CD14-positive monocyte (primary cell): ENCODE results near the gene MKLN1. TPM values are rescaled to one million over a fixed set of nuclear protein-coding genes. Genes with fewer than 3 reads are reported as not detected.

Source experiments
- DNase-seq, 3 donors: peaks; one replicate each; pipeline ENCODE4 v3.0.0-alpha.2; 2011 to 2022
- H2AFZ ChIP-seq: 2 replicates; pipeline ENCODE4 v1.6.0; 2012; ENCODE audit warnings: mild to moderate bottlenecking, low read depth, low read length, inconsistent platforms; ENCODE audit not compliant: insufficient read depth, poor library complexity, severe bottlenecking
- H3K27ac ChIP-seq, 2 donors: 1 replicate in 1 of 2; 2 replicates in 1 of 2; pipeline ENCODE4 v1.5.1; 2012 to 2013; ENCODE audit warnings: low read length in 2 of 2, control low read depth in 1 of 2, inconsistent platforms in 1 of 2, low read depth in 1 of 2, mild to moderate bottlenecking in 1 of 2
- H3K27me3 ChIP-seq, 2 donors: one replicate each; pipeline versions ENCODE4 v1.6.0 to v1.6.1; 2011 to 2013; ENCODE audit warnings: low read length in 2 of 2; ENCODE audit not compliant: control insufficient read depth in 2 of 2, insufficient read depth in 2 of 2
- H3K36me3 ChIP-seq, 2 donors: replicated peaks in 1 of 2; 1 replicate in 1 of 2; 2 replicates in 1 of 2; pipeline versions ENCODE4 v1.5.1 to v1.6.1; 2012 to 2013; ENCODE audit warnings: low read length in 2 of 2, control low read depth in 1 of 2, inconsistent platforms in 1 of 2, mild to moderate bottlenecking in 1 of 2; ENCODE audit not compliant: insufficient read depth in 2 of 2, control insufficient read depth in 1 of 2
- H3K4me1 ChIP-seq, 2 donors: 1 replicate in 1 of 2; 2 replicates in 1 of 2; pipeline versions ENCODE4 v1.5.1 to v1.6.1; 2012 to 2013; ENCODE audit warnings: low read length in 2 of 2, control low read depth in 1 of 2, inconsistent platforms in 1 of 2, mild to moderate bottlenecking in 1 of 2, moderate library complexity in 1 of 2; ENCODE audit not compliant: insufficient read depth in 2 of 2, control insufficient read depth in 1 of 2
- H3K4me2 ChIP-seq: replicated peaks from 2 replicates; pipeline ENCODE3; 2012; ENCODE audit warnings: low read length, moderate library complexity, mild to moderate bottlenecking; ENCODE audit not compliant: poor library complexity, severe bottlenecking; ENCODE audit errors: extremely low read depth
- H3K4me3 ChIP-seq, 3 experiments: fragments of 200-600 bp in 1 of 3; sonication (generic) in 1 of 3; replicated peaks in 1 of 3; 1 replicate in 2 of 3; 2 replicates in 1 of 3; pipeline ENCODE4 v1.5.1; 2011 to 2013; ENCODE audit warnings: low read length in 3 of 3, mild to moderate bottlenecking in 3 of 3, control low read depth in 2 of 3, low read depth in 2 of 3, inconsistent platforms in 1 of 3, moderate library complexity in 1 of 3
- H3K79me2 ChIP-seq: 2 replicates; pipeline ENCODE4 v1.6.0; 2012; ENCODE audit warnings: mild to moderate bottlenecking, control low read depth, inconsistent platforms, low read length, moderate library complexity; ENCODE audit not compliant: insufficient read depth
- H3K9ac ChIP-seq: 2 replicates; pipeline ENCODE4 v1.6.0; 2017; ENCODE audit warnings: low read length, mild to moderate bottlenecking; ENCODE audit not compliant: insufficient read depth, poor library complexity, severe bottlenecking
- H3K9me3 ChIP-seq, 2 donors: replicated peaks in 1 of 2; 1 replicate in 1 of 2; 2 replicates in 1 of 2; pipeline versions ENCODE4 v1.5.1 to v1.6.1; 2012 to 2013; ENCODE audit warnings: low read length in 2 of 2, control low read depth in 1 of 2; ENCODE audit not compliant: control insufficient read depth in 1 of 2, insufficient read depth in 1 of 2
- H4K20me1 ChIP-seq: 2 replicates; pipeline ENCODE4 v1.6.0; 2012; ENCODE audit warnings: mild to moderate bottlenecking, low read length, control low read depth, moderate library complexity; ENCODE audit not compliant: insufficient read depth
- H3K27ac Mint-ChIP-seq, 7 donors: one replicate each; pipeline ENCODE4 v1.8.0; 2020; ENCODE audit warnings: mild to moderate bottlenecking in 7 of 7, mixed read lengths in 7 of 7, moderate library complexity in 6 of 7, inconsistent platforms in 2 of 7
- H3K27me3 Mint-ChIP-seq, 3 donors: one replicate each; pipeline ENCODE4 v1.8.0; 2021 to 2022; ENCODE audit warnings: low read depth in 3 of 3, mild to moderate bottlenecking in 3 of 3, mixed read lengths in 3 of 3, moderate library complexity in 3 of 3, inconsistent platforms in 1 of 3
- H3K36me3 Mint-ChIP-seq, 2 donors: one replicate each; pipeline ENCODE4 v1.8.0; 2020; ENCODE audit warnings: mixed read lengths in 2 of 2, inconsistent platforms in 1 of 2, mild to moderate bottlenecking in 1 of 2
- H3K4me1 Mint-ChIP-seq: one replicate; pipeline ENCODE4 v1.8.0; 2020; ENCODE audit warnings: mild to moderate bottlenecking, mixed read lengths
- H3K4me3 Mint-ChIP-seq, 2 donors: one replicate each; pipeline ENCODE4 v1.8.0; 2020; ENCODE audit warnings: mild to moderate bottlenecking in 2 of 2, mixed read lengths in 2 of 2, moderate library complexity in 1 of 2
- H3K9me3 Mint-ChIP-seq, 7 donors: one replicate each; pipeline ENCODE4 v1.8.0; 2020 to 2022; ENCODE audit warnings: mixed read lengths in 7 of 7, mild to moderate bottlenecking in 6 of 7, moderate library complexity in 6 of 7, inconsistent platforms in 2 of 7
- CTCF ChIP-seq: fragments of 200-600 bp; IDR thresholded peaks from one replicate; pipeline ENCODE4 v1.8.0; 2022; ENCODE audit warnings: antibody characterized with exemption, mild to moderate bottlenecking
- WGBS: methylation state at CpG from one replicate; pipeline ENCODE4 v1.1.5; 2013; ENCODE audit warnings: missing lambda C conversion rate; ENCODE audit not compliant: insufficient coverage; 5-methylcytosine and 5-hydroxymethylcytosine counted together
- intact Hi-C, 2 donors: fragments of 100-400 bp; cut with micrococcal nuclease; formaldehyde crosslinking; loops; one replicate each; pipeline versions ENCODE4 v1.15.0 to v1.15.1; 2023
- polyA plus RNA-seq, 3 donors: library from polyadenylated mRNA; depleted of rRNA in 1 of 3; unstranded in 2 of 3; stranded (reverse) in 1 of 3; fragments of 300-500 nt in 2 of 3; fragments of >200 nt in 1 of 3; fragmentation: Illumina TruSeq in 2 of 3; gene quantifications; 1 replicate in 2 of 3; 2 replicates in 1 of 3; pipeline ENCODE4 v1.2.3, GENCODE V29; 2012 to 2021

MKLN1 gene
- polyA plus RNA-seq, 3 donors: 12.2 to 18.5 (median 17.2) TPM

GRCh38 chr7:131544021-131544420 lies 216.3 kb downstream of the MKLN1 start:
- Mint-ChIP-seq H3K4me3 (no peak overlapping the region), H3K27me3 (peaks cover 0 to 7% (median 0%) of the 10 kb centered on the region in 3 donors), H3K4me1 (peaks cover 8% of the 10 kb centered on the region), H3K9me3 (peaks cover 0 to 7% (median 0%) of the 10 kb centered on the region in 7 donors), H3K36me3 (no peaks in the 10 kb centered on the region), H3K27ac (no peak overlapping the region)
- Histone ChIP-seq H3K27ac (no peak overlapping the region), H3K27me3 (no peaks in the 10 kb centered on the region), H3K9ac (no peak overlapping the region), H3K4me1 (no peaks in the 10 kb centered on the region), H3K4me2 (no peak overlapping the region), H3K4me3 (no peak overlapping the region), H3K79me2 (no peaks in the 10 kb centered on the region), H3K9me3 (no peaks in the 10 kb centered on the region), H4K20me1 (no peaks in the 10 kb centered on the region), H3K36me3 (no peaks in the 10 kb centered on the region), H2AFZ (no peak overlapping the region)
- WGBS: 100% methylated on average over 3 of the region's 3 CpGs
- TF ChIP-seq CTCF: no peak
- no peak for DNase-seq
- intact Hi-C loops: no loop called here

GRCh38 chr7:131544449-131545301 lies 217.0 kb downstream of the MKLN1 start:
- H3K27me3 ChIP-seq: no peaks in the 10 kb centered on the region
- peaks cover 0 to 7% (median 2%) of the 10 kb centered on the region in 3 donors for H3K27me3 Mint-ChIP-seq
- H3K4me3 Mint-ChIP-seq: no peak overlapping the region
- peaks cover 0 to 7% (median 0%) of the 10 kb centered on the region in 7 donors for H3K9me3 Mint-ChIP-seq
- no peaks in the 10 kb centered on the region for H3K36me3 Mint-ChIP-seq
- no peak for TF ChIP-seq CTCF
- no peak overlapping the region for H3K4me3 ChIP-seq
- 56% methylated on average over 8 of the region's 16 CpGs for WGBS
- no peak overlapping the region for H3K4me2 ChIP-seq
- no peak overlapping the region for H3K9ac ChIP-seq
- H3K36me3 ChIP-seq: no peaks in the 10 kb centered on the region
- no peaks in the 10 kb centered on the region for H3K79me2 ChIP-seq
- no peak overlapping the region for H3K27ac ChIP-seq
- intact Hi-C loops: no loop called here
- no peaks in the 10 kb centered on the region for H3K4me1 ChIP-seq
- peaks cover 8% of the 10 kb centered on the region for H3K4me1 Mint-ChIP-seq
- H3K9me3 ChIP-seq: no peaks in the 10 kb centered on the region
- no peak for DNase-seq
- H2AFZ ChIP-seq: no peak overlapping the region
- peak overlapping the region in 2 of 7 donors; percentile 21 to 37 for H3K27ac Mint-ChIP-seq
- no peaks in the 10 kb centered on the region for H4K20me1 ChIP-seq
